K562 treated with DMSO at 1 percent for 12 hours (cell line): Measurements from ENCODE around the gene FYCO1. TPM values are rescaled to one million over a fixed set of nuclear protein-coding genes. Genes with fewer than 3 reads are reported as not detected.

ENCODE experiments used
- total RNA-seq: library from RNA; unstranded; fragments of 300-600 nt; gene quantifications from 2 replicates; pipeline ENCODE4 v1.2.3, GENCODE V29; 2022; ENCODE audit not compliant: insufficient read depth

FYCO1 gene
- 1.8 and 6.9 TPM in 2 replicates for total RNA-seq

GRCh38 chr3:45995236-45996192 is at the start of gene FYCO1:
Gene FYCO1 (minus strand): TSS chr3:45995824. CDS start chr3:45984910, 10,914 bp downstream.

GRCh38 chr3:46027021-46027705 is 31.5 kb upstream of the FYCO1 start, which contains the start of gene XCR1:
Gene XCR1 (minus strand): TSS chr3:46027483. CDS start chr3:46021947, 5,536 bp downstream.

GRCh38 chr3:45943207-45943846 is 52.3 kb downstream of the FYCO1 start, which contains the start of gene CXCR6:
Gene CXCR6 (plus strand): TSS chr3:45943464. CDS start chr3:45946482, 3,018 bp downstream.

GRCh38 chr3:45885979-45886705 is 109.5 kb downstream of the FYCO1 start, which contains the start of gene CCR9:
Gene CCR9 (plus strand): TSS chr3:45886543. CDS start chr3:45894934, 8,391 bp downstream.

Other genes starting within 250 kb of the FYCO1 start
- gene SLC6A20, start 199.3 kb downstream of the FYCO1 start, total RNA-seq: not detected in 2 replicates
- gene LZTFL1, start 153.7 kb downstream of the FYCO1 start, total RNA-seq: 5.8 and 11.1 TPM in 2 replicates
- 0.74 TPM in 1 of 2 replicates, not detected in the other for gene CCR9, start 109.3 kb downstream of the FYCO1 start, total RNA-seq
- gene CXCR6, start 52.4 kb downstream of the FYCO1 start, total RNA-seq: not detected in 2 replicates
- not detected in 2 replicates for gene XCR1, start 31.7 kb upstream of the FYCO1 start, total RNA-seq
- gene CCR1, start 212.5 kb upstream of the FYCO1 start, total RNA-seq: not detected in 2 replicates
- not detected in 2 replicates for gene CCR3, start 246.6 kb upstream of the FYCO1 start, total RNA-seq